Measurements from ENCODE around the gene FBXO42.
"Not testable (repeated sequence)": the region's sequence is repeated elsewhere in the genome, so short reads cannot be mapped to it uniquely, and the experiment has no call there.

GRCh38 chr1:16343276-16343675 lies 9.0 kb downstream of the FBXO42 start:
- TF ChIP-seq CTCF, POLR2A (IDR thresholded peaks at IDR 0.05): not testable (repeated sequence)
